Measurements from ENCODE around the gene GCK. TPM values are rescaled to one million over a fixed set of nuclear protein-coding genes. Genes with fewer than 3 reads are reported as not detected.

GCK gene
- total and polyA plus RNA-seq, 2 of the 13 experiments (the other 11 are each of a cell fraction or from before 2014, with no cell fraction given), result not detected

DNA sequence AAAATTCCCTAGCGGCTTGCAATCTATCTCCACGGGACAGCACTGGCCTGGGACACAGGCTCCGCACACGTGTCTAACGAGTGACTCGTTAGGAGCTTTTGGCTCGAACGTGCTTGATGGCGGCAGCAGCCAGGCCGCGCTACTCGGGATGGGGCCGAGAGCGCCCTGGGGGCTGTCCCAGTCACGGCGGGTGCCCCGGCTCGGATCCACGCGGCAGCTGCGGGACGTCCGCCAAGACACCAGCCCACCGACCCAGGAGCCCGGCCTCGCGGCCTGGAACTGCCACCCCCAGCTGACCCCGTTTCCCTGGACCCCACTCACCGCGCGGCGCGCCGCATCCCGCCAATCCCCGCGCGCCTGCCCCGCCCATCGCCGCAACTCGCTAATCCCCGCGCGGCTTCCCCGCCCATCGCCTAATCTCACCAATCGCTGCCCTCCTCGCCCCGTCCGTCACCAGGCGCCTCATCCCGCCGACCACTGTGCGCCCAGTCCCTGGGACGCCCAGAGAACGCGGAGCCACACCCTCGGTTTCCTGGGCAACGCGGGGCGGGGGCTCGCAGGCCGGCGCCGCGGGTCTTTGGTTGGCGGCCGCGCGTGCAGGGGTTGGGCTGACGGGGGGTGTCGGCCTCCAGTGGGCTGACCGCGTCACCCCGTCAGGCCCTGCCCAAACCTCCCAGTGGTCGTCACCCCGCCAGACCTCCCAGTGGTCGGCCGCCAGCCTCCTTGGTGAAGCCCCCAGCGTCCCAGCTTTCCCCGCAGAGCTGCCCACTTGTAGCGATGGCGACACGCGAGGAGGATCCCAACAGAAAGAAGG lies 65.8 kb downstream of the GCK start, which contains the start of gene POLD2 (continued):
- TF ChIP-seq, protein P1, sequence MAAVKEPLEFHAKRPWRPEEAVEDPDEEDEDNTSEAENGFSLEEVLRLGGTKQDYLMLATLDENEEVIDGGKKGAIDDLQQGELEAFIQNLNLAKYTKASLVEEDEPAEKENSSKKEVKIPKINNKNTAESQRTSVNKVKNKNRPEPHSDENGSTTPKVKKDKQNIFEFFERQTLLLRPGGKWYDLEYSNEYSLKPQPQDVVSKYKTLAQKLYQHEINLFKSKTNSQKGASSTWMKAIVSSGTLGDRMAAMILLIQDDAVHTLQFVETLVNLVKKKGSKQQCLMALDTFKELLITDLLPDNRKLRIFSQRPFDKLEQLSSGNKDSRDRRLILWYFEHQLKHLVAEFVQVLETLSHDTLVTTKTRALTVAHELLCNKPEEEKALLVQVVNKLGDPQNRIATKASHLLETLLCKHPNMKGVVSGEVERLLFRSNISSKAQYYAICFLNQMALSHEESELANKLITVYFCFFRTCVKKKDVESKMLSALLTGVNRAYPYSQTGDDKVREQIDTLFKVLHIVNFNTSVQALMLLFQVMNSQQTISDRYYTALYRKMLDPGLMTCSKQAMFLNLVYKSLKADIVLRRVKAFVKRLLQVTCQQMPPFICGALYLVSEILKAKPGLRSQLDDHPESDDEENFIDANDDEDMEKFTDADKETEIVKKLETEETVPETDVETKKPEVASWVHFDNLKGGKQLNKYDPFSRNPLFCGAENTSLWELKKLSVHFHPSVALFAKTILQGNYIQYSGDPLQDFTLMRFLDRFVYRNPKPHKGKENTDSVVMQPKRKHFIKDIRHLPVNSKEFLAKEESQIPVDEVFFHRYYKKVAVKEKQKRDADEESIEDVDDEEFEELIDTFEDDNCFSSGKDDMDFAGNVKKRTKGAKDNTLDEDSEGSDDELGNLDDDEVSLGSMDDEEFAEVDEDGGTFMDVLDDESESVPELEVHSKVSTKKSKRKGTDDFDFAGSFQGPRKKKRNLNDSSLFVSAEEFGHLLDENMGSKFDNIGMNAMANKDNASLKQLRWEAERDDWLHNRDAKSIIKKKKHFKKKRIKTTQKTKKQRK (IDR thresholded peaks at IDR 0.05; ENCODE audit: low read length), result no peak
- peak; percentile 84 for TF ChIP-seq ZIK1 (CRISPR knock-in tag; IDR thresholded peaks at IDR 0.05; ENCODE audit: borderline replicate concordance, low read depth)
- no peak for TF ChIP-seq MEF2D (CRISPR knock-in tag; IDR thresholded peaks at IDR 0.05)
- TF ChIP-seq, protein P2, sequence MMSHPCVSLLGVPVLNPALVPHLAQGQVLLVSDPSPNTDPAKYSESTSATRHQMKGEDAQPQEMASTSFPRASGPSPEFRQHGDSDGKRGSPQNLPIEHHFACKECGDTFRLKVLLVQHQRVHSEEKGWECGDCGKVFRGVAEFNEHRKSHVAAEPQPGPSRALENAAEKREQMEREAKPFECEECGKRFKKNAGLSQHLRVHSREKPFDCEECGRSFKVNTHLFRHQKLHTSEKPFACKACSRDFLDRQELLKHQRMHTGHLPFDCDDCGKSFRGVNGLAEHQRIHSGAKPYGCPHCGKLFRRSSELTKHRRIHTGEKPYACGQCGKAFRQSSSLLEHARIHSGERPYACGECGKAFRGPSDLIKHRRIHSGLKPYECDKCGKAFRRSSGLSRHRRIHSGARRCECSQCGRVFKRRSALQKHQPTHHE (CRISPR knock-in tag; IDR thresholded peaks at IDR 0.05; ENCODE audit: borderline replicate concordance), result 0 out of 2 replicates have a peak, but pooled peaks have one; percentile 52
- TF ChIP-seq, protein P3, sequence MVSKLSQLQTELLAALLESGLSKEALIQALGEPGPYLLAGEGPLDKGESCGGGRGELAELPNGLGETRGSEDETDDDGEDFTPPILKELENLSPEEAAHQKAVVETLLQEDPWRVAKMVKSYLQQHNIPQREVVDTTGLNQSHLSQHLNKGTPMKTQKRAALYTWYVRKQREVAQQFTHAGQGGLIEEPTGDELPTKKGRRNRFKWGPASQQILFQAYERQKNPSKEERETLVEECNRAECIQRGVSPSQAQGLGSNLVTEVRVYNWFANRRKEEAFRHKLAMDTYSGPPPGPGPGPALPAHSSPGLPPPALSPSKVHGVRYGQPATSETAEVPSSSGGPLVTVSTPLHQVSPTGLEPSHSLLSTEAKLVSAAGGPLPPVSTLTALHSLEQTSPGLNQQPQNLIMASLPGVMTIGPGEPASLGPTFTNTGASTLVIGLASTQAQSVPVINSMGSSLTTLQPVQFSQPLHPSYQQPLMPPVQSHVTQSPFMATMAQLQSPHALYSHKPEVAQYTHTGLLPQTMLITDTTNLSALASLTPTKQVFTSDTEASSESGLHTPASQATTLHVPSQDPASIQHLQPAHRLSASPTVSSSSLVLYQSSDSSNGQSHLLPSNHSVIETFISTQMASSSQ (IDR thresholded peaks at IDR 0.05; ENCODE audit: low read depth), result no peak
- TF ChIP-seq, protein P3 (CRISPR knock-in tag; IDR thresholded peaks at IDR 0.05; ENCODE audit: borderline replicate concordance), result peak; percentile 60; the same call in 1 of the 2 replicates
- TF ChIP-seq NR2C2 (CRISPR knock-in tag; IDR thresholded peaks at IDR 0.05; ENCODE audit: borderline replicate concordance), result peak; percentile 67; the same call in 1 of the 2 replicates
- no peak for TF ChIP-seq ZC3H4 (CRISPR knock-in tag; IDR thresholded peaks at IDR 0.05; ENCODE audit: borderline replicate concordance)
- TF ChIP-seq SNAPC2 (CRISPR knock-in tag; IDR thresholded peaks at IDR 0.05), result no peak
- TF ChIP-seq ZFX (CRISPR knock-in tag; IDR thresholded peaks at IDR 0.05; ENCODE audit: low read depth), result peak; percentile 95
- TF ChIP-seq, protein P4, sequence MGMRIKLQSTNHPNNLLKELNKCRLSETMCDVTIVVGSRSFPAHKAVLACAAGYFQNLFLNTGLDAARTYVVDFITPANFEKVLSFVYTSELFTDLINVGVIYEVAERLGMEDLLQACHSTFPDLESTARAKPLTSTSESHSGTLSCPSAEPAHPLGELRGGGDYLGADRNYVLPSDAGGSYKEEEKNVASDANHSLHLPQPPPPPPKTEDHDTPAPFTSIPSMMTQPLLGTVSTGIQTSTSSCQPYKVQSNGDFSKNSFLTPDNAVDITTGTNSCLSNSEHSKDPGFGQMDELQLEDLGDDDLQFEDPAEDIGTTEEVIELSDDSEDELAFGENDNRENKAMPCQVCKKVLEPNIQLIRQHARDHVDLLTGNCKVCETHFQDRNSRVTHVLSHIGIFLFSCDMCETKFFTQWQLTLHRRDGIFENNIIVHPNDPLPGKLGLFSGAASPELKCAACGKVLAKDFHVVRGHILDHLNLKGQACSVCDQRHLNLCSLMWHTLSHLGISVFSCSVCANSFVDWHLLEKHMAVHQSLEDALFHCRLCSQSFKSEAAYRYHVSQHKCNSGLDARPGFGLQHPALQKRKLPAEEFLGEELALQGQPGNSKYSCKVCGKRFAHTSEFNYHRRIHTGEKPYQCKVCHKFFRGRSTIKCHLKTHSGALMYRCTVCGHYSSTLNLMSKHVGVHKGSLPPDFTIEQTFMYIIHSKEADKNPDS (CRISPR knock-in tag; IDR thresholded peaks at IDR 0.05), result no peak
- 0 out of 2 replicates have a peak, but pooled peaks have one; percentile 71 for TF ChIP-seq ZNF564 (CRISPR knock-in tag; IDR thresholded peaks at IDR 0.05)
- TF ChIP-seq, protein P5, sequence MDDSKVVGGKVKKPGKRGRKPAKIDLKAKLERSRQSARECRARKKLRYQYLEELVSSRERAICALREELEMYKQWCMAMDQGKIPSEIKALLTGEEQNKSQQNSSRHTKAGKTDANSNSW (CRISPR knock-in tag; IDR thresholded peaks at IDR 0.05; ENCODE audit: borderline replicate concordance), result no peak
- TF ChIP-seq, protein P6, sequence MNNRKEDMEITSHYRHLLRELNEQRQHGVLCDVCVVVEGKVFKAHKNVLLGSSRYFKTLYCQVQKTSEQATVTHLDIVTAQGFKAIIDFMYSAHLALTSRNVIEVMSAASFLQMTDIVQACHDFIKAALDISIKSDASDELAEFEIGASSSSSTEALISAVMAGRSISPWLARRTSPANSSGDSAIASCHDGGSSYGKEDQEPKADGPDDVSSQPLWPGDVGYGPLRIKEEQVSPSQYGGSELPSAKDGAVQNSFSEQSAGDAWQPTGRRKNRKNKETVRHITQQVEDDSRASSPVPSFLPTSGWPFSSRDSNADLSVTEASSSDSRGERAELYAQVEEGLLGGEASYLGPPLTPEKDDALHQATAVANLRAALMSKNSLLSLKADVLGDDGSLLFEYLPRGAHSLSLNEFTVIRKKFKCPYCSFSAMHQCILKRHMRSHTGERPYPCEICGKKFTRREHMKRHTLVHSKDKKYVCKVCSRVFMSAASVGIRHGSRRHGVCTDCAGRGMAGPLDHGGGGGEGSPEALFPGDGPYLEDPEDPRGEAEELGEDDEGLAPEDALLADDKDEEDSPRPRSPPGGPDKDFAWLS (CRISPR knock-in tag; IDR thresholded peaks at IDR 0.05; ENCODE audit: borderline replicate concordance), result no peak

All from HepG2 (cell line).